Fibroblast of peridontal ligament (primary cell): ENCODE measurements around the gene MYO5A.
"Not testable (repeated sequence)": the region's sequence is repeated elsewhere in the genome, so short reads cannot be mapped to it uniquely, and the experiment has no call there.

Source experiments
- DNase-seq: peaks from one replicate; pipeline ENCODE4 v3.0.0-alpha.2; 2010; ENCODE audit errors: extremely low read depth

Gene MYO5A

GRCh38 chr15:52505151-52505550, 23.5 kb downstream of the MYO5A start:
- DNase-seq: no peak

- DNase-seq: peak; percentile 40
Measured at GRCh38 chr15:52503788-52504496, 24.7 kb downstream of the MYO5A start.

- no peak for DNase-seq
Measured at GRCh38 chr15:52502608-52503007, 26.1 kb downstream of the MYO5A start.

GRCh38 chr15:52499506-52499905, 29.2 kb downstream of the MYO5A start:
- DNase-seq: no peak

GRCh38 chr15:52498706-52499105, 30.0 kb downstream of the MYO5A start:
- DNase-seq: no peak

- DNase-seq: no peak
Measured at GRCh38 chr15:52496776-52497470, 31.8 kb downstream of the MYO5A start.

- DNase-seq: no peak
Measured at GRCh38 chr15:52496175-52496574, 32.5 kb downstream of the MYO5A start.

- no peak for DNase-seq
Measured at GRCh38 chr15:52495125-52495524, 33.6 kb downstream of the MYO5A start.

- DNase-seq: no peak
Measured at GRCh38 chr15:52493968-52494367, 34.7 kb downstream of the MYO5A start.

- DNase-seq: no peak
Measured at GRCh38 chr15:52492132-52492531, 36.5 kb downstream of the MYO5A start.

GRCh38 chr15:52491472-52491871, 37.2 kb downstream of the MYO5A start:
- no peak for DNase-seq

GRCh38 chr15:52489430-52489829, 39.2 kb downstream of the MYO5A start:
- not testable (repeated sequence) for DNase-seq

- no peak for DNase-seq
Measured at GRCh38 chr15:52488830-52489229, 39.9 kb downstream of the MYO5A start.

- no peak for DNase-seq
Measured at GRCh38 chr15:52486003-52486996, 42.4 kb downstream of the MYO5A start.

- DNase-seq: no peak
Measured at GRCh38 chr15:52485290-52485689, 43.4 kb downstream of the MYO5A start.

- peak; percentile 60 for DNase-seq
Measured at GRCh38 chr15:52483707-52484106, 45.0 kb downstream of the MYO5A start.

- peak; percentile 81 for DNase-seq
Measured at GRCh38 chr15:52481915-52482314, 46.8 kb downstream of the MYO5A start.

- no peak for DNase-seq
Measured at GRCh38 chr15:52480990-52481389, 47.7 kb downstream of the MYO5A start.

- no peak for DNase-seq
Measured at GRCh38 chr15:52466716-52467115, 62.0 kb downstream of the MYO5A start.

- DNase-seq: no peak
Measured at GRCh38 chr15:52466134-52466701, 62.5 kb downstream of the MYO5A start.

GRCh38 chr15:52464478-52464877, 64.2 kb downstream of the MYO5A start:
- DNase-seq: no peak

- DNase-seq: no peak
Measured at GRCh38 chr15:52464040-52464439, 64.6 kb downstream of the MYO5A start.
